COLO668 (cell line): ENCODE measurements around the gene SCN4B.

Source experiments
- DNase-seq: peaks from one replicate; lab custom pipeline; 2025; ENCODE audit not compliant: unreplicated experiment; lab: John Stamatoyannopoulos, UW

SCN4B gene

GRCh38 chr11:118105657-118106305, 46.8 kb downstream of the SCN4B start:
- DNase-seq = no peak

GRCh38 chr11:118104491-118104890, 48.1 kb downstream of the SCN4B start:
- DNase-seq = no peak

GRCh38 chr11:118102721-118103261, 49.8 kb downstream of the SCN4B start:
- no peak for DNase-seq

- DNase-seq = no peak
Observed at GRCh38 chr11:118100691-118101232, 51.9 kb downstream of the SCN4B start.

- no peak for DNase-seq
Observed at GRCh38 chr11:118099838-118100556, 52.6 kb downstream of the SCN4B start.

GRCh38 chr11:118098996-118099837, 53.4 kb downstream of the SCN4B start:
- no peak for DNase-seq

- DNase-seq = no peak
Observed at GRCh38 chr11:118095967-118096367, 56.7 kb downstream of the SCN4B start.

GRCh38 chr11:118095493-118095892, 57.1 kb downstream of the SCN4B start:
- DNase-seq = no peak

- no peak for DNase-seq
Observed at GRCh38 chr11:118092907-118093571, 59.6 kb downstream of the SCN4B start.

GRCh38 chr11:118091690-118092089, 60.9 kb downstream of the SCN4B start:
- no peak for DNase-seq

- DNase-seq = no peak
Observed at GRCh38 chr11:118090545-118091162, 62.0 kb downstream of the SCN4B start.

GRCh38 chr11:118088531-118088930, 64.1 kb downstream of the SCN4B start:
- DNase-seq = no peak

- no peak for DNase-seq
Observed at GRCh38 chr11:118087931-118088330, 64.7 kb downstream of the SCN4B start.

- peak; percentile 75 for DNase-seq
Observed at GRCh38 chr11:118086913-118087768, 65.5 kb downstream of the SCN4B start, which contains the start of gene SMIM35. TSS of gene SMIM35 (minus strand) at chr11:118086963. CDS start at chr11:118086757, 206 bp downstream.

GRCh38 chr11:118084656-118085055, 68.0 kb downstream of the SCN4B start:
- DNase-seq = no peak

GRCh38 chr11:118084247-118084646, 68.4 kb downstream of the SCN4B start:
- DNase-seq = no peak
